ENCODE results near the gene ZNF771.

- TF ChIP-seq CTCF (optimal IDR thresholded peaks at IDR 0.05 in 1 of 3, IDR thresholded peaks at IDR 0.05 in 1 of 3, conservative IDR thresholded peaks at IDR 0.05 in 1 of 3; ENCODE audit: extremely low read depth in 1 of 3, insufficient read depth in 2 of 3, low read length in 3 of 3), result peak in 1 of 3 experiments; percentile 41
- no peak for TF ChIP-seq EZH2 (IDR thresholded peaks at IDR 0.05; ENCODE audit: low read length)
Measured at GRCh38 chr16:30430428-30430970, 23.1 kb downstream of the ZNF771 start.
